OCI-LY1 (cell line): ENCODE data around the gene HDHD5.

ENCODE experiments used
- CTCF ChIP-seq: fragments of 200-600 bp; sonication (generic), shearing (Covaris generic); IDR thresholded peaks from 2 replicates; pipeline ENCODE4 v1.5.1; 2017; ENCODE audit warnings: mild to moderate bottlenecking, antibody characterized with exemption, low read length, moderate library complexity, mixed read lengths
- EZH2 ChIP-seq: fragments of 200-600 bp; sonication (generic), shearing (Covaris generic); IDR thresholded peaks from 2 replicates; pipeline ENCODE4 v1.8.0; 2017; ENCODE audit warnings: borderline replicate concordance, mixed run types, mild to moderate bottlenecking, antibody characterized with exemption, low read length, moderate library complexity, mixed read lengths

GRCh38 chr22:17143826-17144225 lies 15.3 kb downstream of the HDHD5 start:
- no peak for TF ChIP-seq CTCF
- TF ChIP-seq EZH2 = no peak
